OCI-LY7 (cell line): ENCODE results near the gene LIN28A.

Experiments
- EZH2phosphoT487 ChIP-seq: fragments of 200-600 bp; sonication (generic); IDR thresholded peaks from 2 replicates; pipeline ENCODE4 v1.6.1; 2018; ENCODE audit warnings: low read depth, borderline replicate concordance, mild to moderate bottlenecking, mixed run types, antibody characterized with exemption, low read length, moderate library complexity, mixed read lengths
- TF ChIP-seq, protein P1 (sequence below): fragments of 200-600 bp; sonication (generic); conservative IDR thresholded peaks from 2 replicates; pipeline ENCODE4 v1.5.1; 2014; ENCODE audit warnings: mild to moderate bottlenecking, antibody characterized with exemption, low read length, moderate library complexity, mixed read lengths

DNA sequence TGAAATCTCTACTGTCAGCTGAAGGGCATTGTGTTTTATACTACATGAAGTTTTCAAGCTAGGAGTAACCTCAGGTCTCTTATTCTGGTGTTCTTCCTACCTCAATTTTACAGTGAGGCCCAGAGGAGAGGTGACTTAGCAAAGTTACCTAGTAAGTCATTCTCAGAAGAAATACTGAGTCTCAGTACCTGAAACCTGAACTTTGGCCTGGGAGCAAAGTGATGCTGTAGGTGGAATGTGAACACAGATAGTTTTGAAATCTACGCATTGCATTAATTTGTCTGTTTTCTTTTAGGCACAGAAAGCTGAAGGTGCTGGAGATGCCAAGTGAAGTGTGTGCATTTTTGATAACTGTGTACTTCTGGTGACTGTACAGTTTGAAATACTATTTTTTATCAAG, 64.2 kb downstream of the LIN28A start:
- TF ChIP-seq, protein P1, sequence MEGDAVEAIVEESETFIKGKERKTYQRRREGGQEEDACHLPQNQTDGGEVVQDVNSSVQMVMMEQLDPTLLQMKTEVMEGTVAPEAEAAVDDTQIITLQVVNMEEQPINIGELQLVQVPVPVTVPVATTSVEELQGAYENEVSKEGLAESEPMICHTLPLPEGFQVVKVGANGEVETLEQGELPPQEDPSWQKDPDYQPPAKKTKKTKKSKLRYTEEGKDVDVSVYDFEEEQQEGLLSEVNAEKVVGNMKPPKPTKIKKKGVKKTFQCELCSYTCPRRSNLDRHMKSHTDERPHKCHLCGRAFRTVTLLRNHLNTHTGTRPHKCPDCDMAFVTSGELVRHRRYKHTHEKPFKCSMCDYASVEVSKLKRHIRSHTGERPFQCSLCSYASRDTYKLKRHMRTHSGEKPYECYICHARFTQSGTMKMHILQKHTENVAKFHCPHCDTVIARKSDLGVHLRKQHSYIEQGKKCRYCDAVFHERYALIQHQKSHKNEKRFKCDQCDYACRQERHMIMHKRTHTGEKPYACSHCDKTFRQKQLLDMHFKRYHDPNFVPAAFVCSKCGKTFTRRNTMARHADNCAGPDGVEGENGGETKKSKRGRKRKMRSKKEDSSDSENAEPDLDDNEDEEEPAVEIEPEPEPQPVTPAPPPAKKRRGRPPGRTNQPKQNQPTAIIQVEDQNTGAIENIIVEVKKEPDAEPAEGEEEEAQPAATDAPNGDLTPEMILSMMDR, result no peak
- TF ChIP-seq EZH2phosphoT487, result no peak
